GM18907 (cell line): ENCODE data around the gene TTLL11.
A peak's percentile ranks its signal among the peaks of the same experiment; 100 is the strongest.

Source experiments
- ATAC-seq: cut with Tn5 transposase; IDR thresholded peaks from one replicate; pipeline ENCODE4 v1.9.1; 2021; ENCODE audit warnings: mild to moderate bottlenecking, moderate library complexity; ENCODE audit not compliant: unreplicated experiment

The TTLL11 gene

DNA sequence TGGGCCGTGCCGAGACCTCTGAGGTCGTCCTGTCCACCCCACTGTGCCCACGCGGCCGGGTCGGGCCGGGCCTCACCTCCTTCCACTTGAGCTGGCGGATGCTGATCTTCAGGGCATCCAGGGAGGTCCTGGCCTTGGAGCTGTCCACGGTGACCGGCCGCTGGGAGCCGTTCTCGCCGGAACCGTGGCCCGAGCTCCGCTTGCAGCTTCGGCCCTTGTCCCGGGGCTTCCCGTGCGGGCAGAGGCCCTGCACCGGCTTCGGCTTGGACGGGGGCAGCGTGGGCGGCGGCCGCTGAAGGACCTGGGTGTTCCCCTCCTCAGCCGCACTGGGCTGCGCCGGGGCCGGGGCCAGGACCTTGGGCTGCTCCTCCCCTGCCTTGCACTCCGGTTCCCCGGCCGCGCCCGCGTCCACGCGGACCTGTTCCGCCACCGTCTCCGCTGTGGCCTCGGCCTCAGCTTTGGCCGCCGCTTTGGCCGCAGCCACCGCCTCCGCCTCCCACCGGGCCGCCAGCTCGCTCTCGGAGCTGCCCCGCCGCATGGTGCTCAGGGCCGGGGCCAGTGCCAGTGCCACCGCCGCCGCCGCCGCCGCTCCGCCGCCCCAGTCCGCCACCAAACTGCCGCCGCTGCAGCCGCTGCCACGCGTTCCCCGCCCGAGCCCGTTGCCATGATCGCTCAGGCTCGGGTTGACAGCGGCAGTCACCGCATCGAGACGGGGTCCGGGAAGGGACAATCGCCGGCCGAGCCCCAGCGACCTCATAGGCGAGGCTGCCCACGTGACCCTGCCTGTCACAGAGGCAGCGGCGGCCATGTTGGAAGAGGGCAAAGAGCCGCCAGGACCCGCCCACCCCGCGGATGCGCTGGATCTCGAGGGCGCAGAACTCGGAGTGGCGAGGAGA lies at the start of gene TTLL11:
Gene TTLL11 (minus strand): TSS at position 698 of the 896 bp plus-strand sequence. CDS start 160 bp downstream, at position 538.
- peak; percentile 89 for ATAC-seq

DNA sequence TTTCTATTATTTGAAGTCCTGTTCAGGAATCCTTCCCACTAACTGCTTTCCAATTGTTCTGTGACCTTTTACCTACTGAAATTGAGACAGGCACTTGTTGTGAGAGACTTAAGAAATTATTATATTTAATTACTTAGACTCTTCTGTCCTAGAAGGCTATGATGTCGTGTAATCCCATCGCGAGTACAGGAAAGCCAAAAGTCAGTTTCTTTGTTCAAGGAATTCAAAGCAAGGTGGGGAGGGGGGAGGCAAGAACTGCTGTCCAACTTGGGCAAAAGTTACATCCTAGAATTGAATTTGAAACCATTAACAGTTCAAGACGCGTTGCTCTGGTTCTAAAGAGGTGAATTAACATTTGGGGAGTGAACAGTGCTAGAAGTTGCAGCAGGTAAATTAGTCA lies 48.6 kb upstream of the TTLL11 start:
- no peak for ATAC-seq

DNA sequence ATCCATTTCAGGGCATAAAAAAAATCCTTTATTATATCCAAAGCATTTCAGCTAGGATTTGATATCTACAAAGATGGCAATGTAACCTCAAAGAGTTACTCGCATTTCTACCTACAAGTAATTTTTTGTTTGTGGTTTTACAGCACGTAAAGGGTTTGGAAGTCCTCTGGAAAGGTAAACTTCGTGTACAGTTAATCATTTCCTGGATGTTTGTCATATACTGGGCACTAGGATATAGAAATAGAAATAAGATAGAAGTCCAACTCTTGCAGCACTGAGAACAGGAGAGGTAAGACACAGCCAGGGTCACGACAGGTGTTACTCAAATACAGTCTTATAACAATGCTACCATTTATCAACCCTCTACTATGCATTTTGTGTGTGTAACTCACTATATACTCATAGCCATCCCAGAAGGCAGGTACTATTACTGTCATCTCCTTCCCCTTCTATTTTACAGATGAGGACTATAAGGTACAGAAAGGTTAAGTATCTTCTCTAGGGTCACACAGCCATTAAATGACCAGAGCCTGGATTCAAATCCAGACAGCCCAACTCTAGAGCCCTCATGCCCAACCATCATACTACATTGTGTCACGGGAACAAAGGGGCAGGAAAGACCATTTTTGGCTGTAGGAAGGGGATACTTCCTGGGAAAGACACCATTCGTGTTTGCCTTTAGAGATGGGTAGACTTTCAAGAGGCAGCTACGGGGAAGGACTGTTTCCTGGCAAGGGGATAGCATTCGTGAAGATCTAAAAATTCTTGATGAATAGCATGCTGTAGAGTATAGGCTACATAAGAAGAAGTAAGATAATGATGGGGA lies 47.5 kb upstream of the TTLL11 start:
- ATAC-seq = no peak

DNA sequence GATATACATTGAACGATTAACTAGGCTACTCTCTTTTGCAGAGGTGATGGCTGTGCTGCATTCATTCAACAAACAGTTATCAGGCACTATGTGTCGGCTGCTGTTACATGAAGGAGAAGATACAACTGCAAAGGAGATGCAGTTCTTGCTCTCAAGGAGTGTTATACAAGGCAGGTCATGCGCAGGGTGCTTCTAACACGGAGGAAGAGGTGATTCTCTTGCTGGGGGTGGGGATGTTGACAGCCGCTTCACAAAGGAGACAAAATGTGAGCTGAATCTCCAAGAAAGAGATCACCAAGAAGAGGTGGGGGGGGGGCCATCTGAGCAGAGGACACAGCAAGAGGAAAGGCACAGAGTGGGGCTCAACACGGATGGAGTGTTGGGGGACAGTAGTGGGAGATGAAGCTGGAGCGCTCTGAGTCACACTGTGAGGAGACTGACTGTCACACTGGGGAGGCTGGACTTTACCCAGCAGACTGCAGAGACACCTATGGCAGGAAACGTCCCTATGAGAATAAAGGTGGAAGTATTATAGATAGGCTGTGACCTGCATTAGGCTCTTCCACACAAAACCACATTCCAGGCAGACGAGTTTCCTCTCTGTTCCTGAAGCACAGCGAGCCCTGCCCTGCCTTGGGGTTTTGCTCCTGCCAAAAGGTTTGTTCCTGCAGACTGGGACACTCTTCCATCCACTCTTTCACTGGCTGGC lies 45.6 kb upstream of the TTLL11 start:
- ATAC-seq = no peak

DNA sequence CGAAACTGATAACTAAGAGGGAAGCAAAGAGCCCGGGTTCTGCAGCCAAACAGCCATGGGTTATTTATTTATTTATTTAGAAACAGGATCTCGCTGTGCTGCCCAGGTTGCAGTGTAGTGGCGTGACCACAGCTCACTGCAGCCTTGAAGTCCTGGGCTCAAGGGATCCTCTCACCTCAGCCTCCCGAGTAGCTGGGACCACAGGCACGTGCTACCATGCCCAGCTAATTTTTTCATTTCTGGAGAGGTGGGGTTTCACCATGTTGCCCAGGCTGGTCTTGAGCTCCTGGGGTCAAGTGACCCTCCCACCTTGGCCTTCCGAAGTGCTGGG lies 42.4 kb upstream of the TTLL11 start:
- no peak for ATAC-seq

GRCh38 chr9:122134822-122135528 lies 41.9 kb upstream of the TTLL11 start:
- no peak for ATAC-seq

DNA sequence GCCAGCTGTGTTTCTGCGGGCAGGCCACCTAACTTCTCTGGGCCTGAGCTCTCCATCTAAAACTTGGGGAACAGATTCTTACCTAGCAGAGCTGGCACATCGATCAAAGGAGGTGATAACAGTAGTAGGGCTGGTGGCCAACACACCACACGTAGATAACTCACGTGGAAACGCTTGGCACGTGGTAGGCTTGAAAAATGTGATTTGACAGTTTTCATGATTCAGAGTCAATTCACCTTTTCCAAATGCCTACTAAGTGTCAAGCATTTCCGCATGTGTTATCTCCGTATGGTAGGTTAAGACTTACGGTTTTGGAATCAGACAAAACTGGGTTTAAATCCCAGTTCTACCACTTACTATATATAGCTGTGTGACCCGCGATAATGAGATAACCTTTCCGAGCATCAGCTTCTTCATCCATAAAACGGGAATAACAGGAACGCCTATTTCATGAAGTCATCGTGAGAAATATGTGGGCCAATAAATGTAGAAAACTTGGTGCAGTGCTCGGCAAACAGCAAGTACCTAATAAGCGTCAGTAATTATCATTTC lies 41.0 kb upstream of the TTLL11 start:
- no peak for ATAC-seq

DNA sequence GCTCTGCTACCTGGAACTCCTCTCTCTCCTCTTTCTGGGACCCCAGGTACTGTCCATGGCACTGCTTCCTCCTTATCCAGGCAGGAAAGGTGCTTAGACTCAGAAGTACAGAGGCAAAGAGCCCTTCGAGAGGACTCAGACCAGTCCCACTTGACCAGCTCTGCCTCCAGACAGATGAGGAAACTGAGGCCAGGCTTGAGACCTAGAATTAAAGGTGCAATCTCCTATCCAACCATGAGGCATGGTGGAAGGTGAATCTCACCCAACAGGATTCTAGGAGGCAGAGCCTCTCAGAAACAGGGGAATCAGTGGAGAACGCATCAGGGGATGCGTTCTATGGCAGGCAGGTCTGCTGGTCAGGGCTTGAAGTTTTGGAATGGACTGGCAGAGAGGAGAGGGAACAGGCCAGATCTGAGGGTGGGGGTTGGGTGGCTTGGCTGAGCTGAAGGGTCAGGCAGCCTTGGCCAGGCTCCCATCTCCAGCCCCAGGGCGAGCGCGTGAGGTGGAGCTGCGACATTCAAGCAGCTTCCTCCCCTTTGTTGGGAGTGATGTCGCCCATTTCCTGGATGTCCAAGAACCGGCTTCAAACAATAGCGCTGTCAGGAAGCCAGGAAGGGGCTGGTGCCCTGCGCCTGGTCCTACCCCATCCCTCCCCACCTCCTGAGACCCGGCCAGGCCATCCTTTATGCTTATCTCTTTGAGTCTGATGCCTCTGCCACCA lies 40.3 kb upstream of the TTLL11 start:
- no peak for ATAC-seq

DNA sequence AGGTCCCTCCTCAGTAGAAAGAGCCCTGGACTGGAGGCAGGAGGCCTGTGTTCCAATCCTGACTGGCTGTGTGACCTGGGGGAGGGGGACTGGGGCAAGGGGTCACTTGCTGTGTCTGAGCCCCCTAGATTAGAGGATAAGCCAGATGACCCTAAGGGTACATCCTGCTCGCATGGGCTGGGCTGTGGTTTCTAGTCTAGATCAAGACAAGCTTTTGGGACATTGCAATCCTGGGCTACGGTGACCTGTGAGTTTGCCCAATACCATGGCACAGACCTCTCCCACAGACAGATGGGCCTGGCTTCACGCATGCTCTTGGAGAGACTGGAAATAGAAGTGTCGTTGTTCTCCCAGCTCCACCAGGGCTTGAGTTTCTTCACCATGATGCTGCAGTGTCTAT lies 39.4 kb upstream of the TTLL11 start:
- ATAC-seq = no peak

DNA sequence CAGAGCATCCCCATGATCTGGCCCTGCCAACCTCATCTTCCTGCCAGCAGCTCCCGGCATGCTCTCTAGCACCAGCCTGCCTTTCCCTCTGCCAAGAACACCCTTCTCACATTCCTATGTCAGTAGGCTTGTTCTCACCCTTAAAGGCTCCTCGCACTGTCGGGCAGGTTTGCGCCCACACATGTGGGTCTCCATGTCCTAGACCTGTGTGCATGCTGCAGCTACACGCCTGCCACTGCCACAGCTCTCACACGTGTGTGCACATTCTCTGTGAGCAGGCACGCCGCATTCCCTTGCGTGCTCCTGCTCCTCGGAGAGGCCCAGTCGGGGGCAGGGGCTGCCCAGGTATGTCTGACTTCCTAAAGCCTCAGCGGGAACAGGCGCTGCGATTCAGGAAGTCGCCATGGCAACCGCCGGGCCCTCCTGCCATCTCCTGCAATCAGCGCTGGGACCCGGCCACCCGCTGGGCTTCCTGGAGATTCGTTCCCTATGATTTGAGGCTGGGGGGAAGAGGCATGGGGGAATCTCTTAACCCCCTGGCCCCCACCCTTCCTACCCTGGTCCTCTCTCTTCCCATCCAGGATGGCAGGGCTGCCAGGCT lies 38.4 kb upstream of the TTLL11 start:
- ATAC-seq = no peak

DNA sequence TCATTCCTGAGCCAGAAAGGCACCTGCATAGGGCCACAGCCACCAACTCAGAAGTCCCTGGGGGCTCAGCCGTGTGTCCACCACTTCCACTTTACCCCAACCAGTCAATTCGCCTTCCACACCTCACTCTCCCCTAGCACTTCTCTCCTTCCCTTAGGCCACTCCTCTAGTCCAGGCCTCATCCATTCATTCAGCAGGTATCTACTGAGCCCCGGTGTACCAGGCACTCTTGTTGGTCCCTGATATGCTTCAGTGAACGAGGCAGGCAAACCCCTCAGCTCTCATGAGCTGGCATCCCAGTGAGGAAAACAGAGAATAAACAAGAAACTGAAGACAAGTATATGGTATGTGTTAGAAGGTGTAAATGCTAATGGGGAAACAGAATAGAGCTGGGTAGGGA lies 37.7 kb upstream of the TTLL11 start:
- ATAC-seq = no peak

GRCh38 chr9:122129969-122130368 lies 36.9 kb upstream of the TTLL11 start:
- no peak for ATAC-seq

GRCh38 chr9:122128969-122129343 lies 35.8 kb upstream of the TTLL11 start:
- no peak for ATAC-seq

DNA sequence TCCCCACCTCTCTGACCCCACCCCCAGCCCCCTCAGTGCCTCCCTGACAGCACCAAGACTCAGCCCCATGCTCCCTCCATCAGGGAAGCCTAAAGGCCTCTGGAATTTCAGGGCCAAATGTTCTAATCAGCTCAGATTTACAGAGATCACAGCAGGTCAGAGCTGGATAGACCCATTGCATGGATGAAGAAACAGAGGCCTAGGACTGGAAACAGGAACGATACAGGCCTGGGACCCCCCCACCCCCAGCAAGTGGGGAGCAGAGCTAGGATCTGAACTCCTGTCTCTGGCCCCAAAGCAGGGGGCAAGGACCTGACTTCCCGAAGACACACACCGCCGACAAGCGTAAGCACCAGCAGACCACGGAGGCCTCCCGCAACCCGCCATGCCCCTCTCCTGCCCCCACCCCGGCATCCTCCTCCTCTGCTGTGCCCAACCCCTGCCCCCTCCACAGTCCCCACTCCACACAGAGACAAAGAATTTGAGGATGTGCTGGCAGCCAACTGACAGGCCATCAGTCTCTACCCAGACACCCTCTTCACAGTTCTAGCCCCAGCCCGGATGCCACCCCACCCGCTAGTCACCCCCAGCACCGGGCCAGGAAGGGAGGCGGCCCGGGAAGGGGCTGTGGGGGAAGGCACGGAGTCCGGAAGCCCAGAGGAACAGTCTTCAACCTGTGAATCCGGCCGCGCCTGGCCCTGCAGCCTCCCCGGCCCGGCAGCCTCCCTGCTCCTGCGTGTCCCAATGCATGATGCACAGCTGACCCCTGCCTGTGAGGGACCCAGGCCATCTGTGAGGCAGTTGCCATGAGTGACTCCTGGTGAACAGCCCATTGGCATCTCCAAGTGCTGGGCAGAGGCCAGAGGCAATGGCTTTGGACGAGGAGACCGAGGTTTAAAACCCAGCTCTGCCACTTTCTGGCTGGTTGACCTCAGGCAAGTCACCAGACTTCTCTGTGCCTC lies 35.2 kb upstream of the TTLL11 start:
- ATAC-seq = no peak

- no peak for ATAC-seq
These were observed 34.3 kb upstream of the TTLL11 start for GRCh38 chr9:122127396-122127798.

- no peak for ATAC-seq
These were observed 33.5 kb upstream of the TTLL11 start for GRCh38 chr9:122126331-122127261.
